Pancreas (tissue), 10 donors: Measurements from ENCODE around the gene CSRNP3. TPM values are rescaled to one million over a fixed set of nuclear protein-coding genes. Genes with fewer than 3 reads are reported as not detected.
A peak's percentile ranks its signal among the peaks of the same experiment; 100 is the strongest.

ENCODE experiments used
- ATAC-seq, 4 donors: fragments of 200-7000 bp; cut with Tn5 transposase; one replicate each; pipeline versions ENCODE4 v1.8.0 to v1.9.1; 2020; ENCODE audit warnings: mild to moderate bottlenecking in 4 of 4, moderate library complexity in 4 of 4
- DNase-seq, 6 donors: peaks; one replicate each; pipeline ENCODE4 v3.0.0-alpha.2; 2020
- FAIRE-seq: peaks from 2 replicates; lab custom pipeline; 2012; peaks lifted over from hg19 to GRCh38; lab: Jason Lieb, UNC
- H3K27ac ChIP-seq, 4 donors: fragments of 200-600 bp; sonication (generic); 1 replicate in 3 of 4; 2 replicates in 1 of 4; pipeline versions ENCODE4 v1.5.0 to v1.8.0; 2020
- H3K27me3 ChIP-seq, 4 donors: fragments of 200-600 bp; one replicate each; pipeline ENCODE4 v1.8.0; 2021
- H3K36me3 ChIP-seq, 3 donors: fragments of 200-600 bp; sonication (generic) in 1 of 3; one replicate each; pipeline versions ENCODE4 v1.5.0 to v1.8.0; 2020 to 2021
- H3K4me1 ChIP-seq, 3 donors: fragments of 200-600 bp; one replicate each; pipeline ENCODE4 v1.8.0; 2021
- H3K4me3 ChIP-seq, 4 donors: fragments of 200-600 bp; sonication (generic) in 2 of 4; one replicate each; pipeline versions ENCODE4 v1.5.0 to v1.8.0; 2020 to 2021
- H3K9me3 ChIP-seq, 4 donors: fragments of 200-600 bp; one replicate each; pipeline ENCODE4 v1.8.0; 2021
- WGBS, 2 donors: extraction: QIAGEN DNeasy Blood & Tissue Kit; methylation state at CpG; one replicate each; pipeline ENCODE4 v1.1.7; 2013; 5-methylcytosine and 5-hydroxymethylcytosine counted together
- intact Hi-C, 3 donors: fragments of 100-400 bp; cut with DNase I; formaldehyde crosslinking; loops; one replicate each; pipeline versions ENCODE4 v1.11.1 to v1.14.2; 2022
- polyA plus RNA-seq, 2 donors: library from polyadenylated mRNA; stranded (reverse); fragments of 200-250 nt; gene quantifications; one replicate each; pipeline ENCODE4 v1.2.3, GENCODE V29; 2013
- total RNA-seq, 6 donors: library from RNA; stranded (reverse); fragmentation: NEBNext Ultra II Directional in 4 of 6; extraction: Animal tissue kit (Norgen Biotek cat#: 25700) in 4 of 6; gene quantifications; one replicate each; pipeline versions ENCODE4 v1.2.1 to v1.2.4, GENCODE V29; 2021 to 2023
- TF ChIP-seq, protein P1 (sequence below), 4 donors: fragments of 200-600 bp; sonication (generic) in 3 of 4; IDR thresholded peaks; one replicate each; pipeline versions ENCODE4 v1.5.0 to v1.8.0; 2021; ENCODE audit warnings: antibody characterized with exemption in 4 of 4
- donor health status: healthy with polysubstance abuse.
- donor health status: DM: no; HTN: no; CAD: no; lungs with moderate emphysema.
- donor health status: DM: no; HTN: no; CAD: no.
- donor health status: control.
- donor health status: control.
- donor health status: Bipolar disorder and iron deficiency.
- donor health status: DM: yes; HTN: yes; CAD: no.
- donor health status: DM: no; HTN: no; CAD: no.
- donor health status: DM: no; HTN: no; CAD: no.
- donor health status: DM: yes; HTN: yes; CAD: no.

The CSRNP3 gene
- total and polyA plus RNA-seq, 8 donors, result 0.91 to 4.8 (median 3.1) TPM

DNA sequence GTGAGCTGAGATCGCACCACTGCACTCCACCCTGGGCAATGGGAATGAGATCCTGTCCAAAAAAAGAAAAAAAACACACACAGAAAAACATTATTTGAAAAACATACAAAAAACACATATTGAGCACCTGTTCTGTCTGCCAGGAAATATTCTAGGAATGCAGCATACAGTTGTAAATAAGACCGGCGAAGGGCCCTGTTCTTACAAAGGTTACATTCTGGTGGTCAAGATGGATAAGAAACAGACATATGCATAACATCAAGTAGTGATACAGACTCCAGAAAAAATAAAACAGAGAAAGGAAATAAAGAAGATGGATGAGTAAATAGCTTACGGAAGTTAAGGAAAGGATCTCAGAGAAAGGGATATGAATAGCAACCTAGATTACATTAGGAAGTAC lies 164.8 kb downstream of the CSRNP3 start:
- no peaks in the 10 kb centered on the region for H3K36me3 ChIP-seq
- intact Hi-C loops, result no loop called here
- no peaks in the 10 kb centered on the region for H3K9me3 ChIP-seq
- no peak for DNase-seq
- H3K27ac ChIP-seq, result no peak overlapping the region
- ATAC-seq, result no peak
- H3K4me3 ChIP-seq, result no peak overlapping the region
- FAIRE-seq, result no peak
- H3K27me3 ChIP-seq, result no peaks in the 10 kb centered on the region
- WGBS, 2 donors, result 77 to 84% methylated on average over 4 of the region's 4 CpGs
- TF ChIP-seq, protein P1, sequence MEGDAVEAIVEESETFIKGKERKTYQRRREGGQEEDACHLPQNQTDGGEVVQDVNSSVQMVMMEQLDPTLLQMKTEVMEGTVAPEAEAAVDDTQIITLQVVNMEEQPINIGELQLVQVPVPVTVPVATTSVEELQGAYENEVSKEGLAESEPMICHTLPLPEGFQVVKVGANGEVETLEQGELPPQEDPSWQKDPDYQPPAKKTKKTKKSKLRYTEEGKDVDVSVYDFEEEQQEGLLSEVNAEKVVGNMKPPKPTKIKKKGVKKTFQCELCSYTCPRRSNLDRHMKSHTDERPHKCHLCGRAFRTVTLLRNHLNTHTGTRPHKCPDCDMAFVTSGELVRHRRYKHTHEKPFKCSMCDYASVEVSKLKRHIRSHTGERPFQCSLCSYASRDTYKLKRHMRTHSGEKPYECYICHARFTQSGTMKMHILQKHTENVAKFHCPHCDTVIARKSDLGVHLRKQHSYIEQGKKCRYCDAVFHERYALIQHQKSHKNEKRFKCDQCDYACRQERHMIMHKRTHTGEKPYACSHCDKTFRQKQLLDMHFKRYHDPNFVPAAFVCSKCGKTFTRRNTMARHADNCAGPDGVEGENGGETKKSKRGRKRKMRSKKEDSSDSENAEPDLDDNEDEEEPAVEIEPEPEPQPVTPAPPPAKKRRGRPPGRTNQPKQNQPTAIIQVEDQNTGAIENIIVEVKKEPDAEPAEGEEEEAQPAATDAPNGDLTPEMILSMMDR (IDR thresholded peaks at IDR 0.05), result no peak
- no peaks in the 10 kb centered on the region for H3K4me1 ChIP-seq

DNA sequence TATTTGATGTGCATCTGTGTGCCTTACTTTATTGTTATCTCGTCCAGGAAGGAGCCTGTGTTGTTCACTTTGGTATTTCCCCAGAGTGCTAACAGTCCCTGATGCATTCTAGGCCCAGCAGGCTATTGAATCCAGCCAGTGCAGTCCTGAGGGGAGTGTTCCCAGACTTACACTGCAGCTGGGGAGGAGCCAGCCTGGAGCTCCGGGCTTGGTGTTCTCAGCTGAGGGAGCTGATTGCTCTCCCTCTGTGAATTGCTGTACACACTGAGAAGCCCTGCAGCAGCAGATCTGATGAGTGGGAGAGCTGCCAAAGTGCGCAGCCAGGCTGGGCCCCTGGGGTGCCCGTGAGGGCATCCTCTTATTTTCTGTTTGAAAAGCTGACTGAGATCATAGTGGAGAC lies 165.4 kb downstream of the CSRNP3 start:
- Histone ChIP-seq H3K27ac (no peak overlapping the region), H3K4me1 (no peaks in the 10 kb centered on the region), H3K9me3 (no peaks in the 10 kb centered on the region), H3K4me3 (no peak overlapping the region), H3K27me3 (no peaks in the 10 kb centered on the region), H3K36me3 (no peaks in the 10 kb centered on the region)
- FAIRE-seq (no peak), DNase-seq (no peak), ATAC-seq (peak in 3 of 4 donors; percentile 47 to 79 (median 78))
- 54 to 58% methylated on average over 4 of the region's 4 CpGs for WGBS, 2 donors
- intact Hi-C loops, result no loop called here
- TF ChIP-seq, protein P1 (IDR thresholded peaks at IDR 0.05), result no peak

DNA sequence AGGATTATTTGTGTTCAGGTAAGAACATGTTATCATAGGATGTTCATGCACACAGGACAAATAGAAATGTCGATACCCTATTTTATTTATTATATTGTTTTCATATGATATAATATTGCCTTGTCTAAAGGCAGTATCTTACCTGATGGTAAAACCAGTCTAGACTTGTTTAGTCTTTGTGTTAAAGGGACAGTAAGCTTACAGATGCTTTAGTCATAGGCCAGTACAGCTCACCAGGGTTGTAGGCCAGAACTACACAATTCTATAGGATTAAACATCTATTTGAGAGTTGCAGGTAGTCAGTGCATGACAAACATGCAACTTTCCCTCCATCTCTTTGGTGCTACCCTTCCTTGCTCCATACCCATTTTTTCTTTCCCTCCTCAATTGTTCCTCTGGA lies 166.0 kb downstream of the CSRNP3 start:
- TF ChIP-seq, protein P1 (IDR thresholded peaks at IDR 0.05), result no peak
- ATAC-seq, result no peak
- H3K36me3 ChIP-seq, result no peaks in the 10 kb centered on the region
- intact Hi-C loops, result no loop called here
- no peak for FAIRE-seq
- no peaks in the 10 kb centered on the region for H3K27me3 ChIP-seq
- no peak overlapping the region for H3K4me3 ChIP-seq
- H3K4me1 ChIP-seq, result no peaks in the 10 kb centered on the region
- H3K9me3 ChIP-seq, result no peaks in the 10 kb centered on the region
- H3K27ac ChIP-seq, result no peak overlapping the region
- DNase-seq, result no peak
- 80 to 81% methylated on average over 1 of the region's 1 CpG for WGBS, 2 donors

DNA sequence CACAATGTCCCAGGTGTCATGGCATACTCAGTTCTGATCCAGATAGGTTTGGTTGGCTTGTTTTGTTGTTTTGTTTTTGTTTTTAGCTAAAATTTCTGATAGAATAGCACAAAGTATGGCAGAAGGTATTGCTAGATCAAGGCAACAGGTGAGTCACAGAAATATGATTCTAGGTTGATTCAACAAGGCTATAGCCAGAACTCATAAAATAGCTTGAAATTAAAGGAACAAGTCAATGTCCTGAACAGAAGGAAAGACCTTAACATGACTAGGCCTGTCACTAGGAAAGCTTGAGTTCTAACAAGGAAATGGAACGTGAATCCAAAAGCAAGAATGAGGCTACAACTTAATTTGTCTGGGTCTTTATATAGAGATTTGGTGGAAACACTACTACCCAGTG lies 167.5 kb downstream of the CSRNP3 start:
- TF ChIP-seq, protein P1 (IDR thresholded peaks at IDR 0.05), result no peak
- DNase-seq, result no peak
- 96 to 100% methylated on average over 1 of the region's 1 CpG for WGBS, 2 donors
- Histone ChIP-seq H3K27ac (no peak overlapping the region), H3K27me3 (no peaks in the 10 kb centered on the region), H3K4me3 (no peak overlapping the region), H3K9me3 (no peaks in the 10 kb centered on the region), H3K36me3 (no peaks in the 10 kb centered on the region), H3K4me1 (no peaks in the 10 kb centered on the region)
- no peak for ATAC-seq
- no peak for FAIRE-seq
- intact Hi-C loops, result no loop called here

DNA sequence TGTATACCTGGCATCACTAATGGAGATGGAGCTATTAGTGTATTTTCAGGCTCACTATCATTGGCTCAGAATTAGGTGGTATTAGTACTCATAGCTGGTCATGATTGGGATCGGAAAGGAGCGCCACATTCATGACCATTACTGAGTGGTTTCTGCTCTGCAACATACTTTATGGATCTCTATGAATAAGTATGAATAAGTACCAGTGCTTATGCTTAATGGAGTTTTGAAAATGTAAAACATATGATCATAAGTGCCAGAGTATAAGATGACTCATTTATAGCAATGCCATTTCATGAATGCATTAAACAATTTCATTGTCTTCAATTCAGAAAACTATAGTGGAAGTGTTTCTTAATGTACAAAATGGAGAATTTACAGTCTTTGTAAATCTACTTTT lies 167.9 kb downstream of the CSRNP3 start:
- no peak for ATAC-seq
- intact Hi-C loops, result no loop called here
- no peak for DNase-seq
- Histone ChIP-seq H3K4me1 (no peaks in the 10 kb centered on the region), H3K9me3 (no peaks in the 10 kb centered on the region), H3K4me3 (no peak overlapping the region), H3K36me3 (no peaks in the 10 kb centered on the region), H3K27ac (no peak overlapping the region), H3K27me3 (no peaks in the 10 kb centered on the region)
- TF ChIP-seq, protein P1 (IDR thresholded peaks at IDR 0.05), result no peak
- 96 to 99% methylated on average over 2 of the region's 2 CpGs for WGBS, 2 donors
- FAIRE-seq, result no peak
